ENCODE results near the gene MAF.
A peak's percentile ranks its signal among the peaks of the same experiment; 100 is the strongest.

MAF gene

GRCh38 chr16:79627092-79627491, 26.6 kb upstream of the MAF start:
- ATAC-seq = no peak
- no peak overlapping the region for H3K4me3 Mint-ChIP-seq
- H3K9me3 Mint-ChIP-seq = peaks cover 9% of the 10 kb centered on the region
- H3K36me3 Mint-ChIP-seq (ENCODE audit: low read depth) = no peaks in the 10 kb centered on the region
- H3K27me3 Mint-ChIP-seq = peaks cover 45% of the 10 kb centered on the region
- H3K4me1 Mint-ChIP-seq = peaks cover 10% of the 10 kb centered on the region
- H3K27ac Mint-ChIP-seq = no peak overlapping the region
- no peak for DNase-seq

- Mint-ChIP-seq H3K4me3 (no peak overlapping the region), H3K9me3 (peaks cover 9% of the 10 kb centered on the region), H3K36me3 (ENCODE audit: low read depth) (no peaks in the 10 kb centered on the region), H3K27ac (no peak overlapping the region), H3K4me1 (peaks cover 10% of the 10 kb centered on the region), H3K27me3 (peaks cover 48% of the 10 kb centered on the region)
- DNase-seq (no peak), ATAC-seq (no peak)
These were observed 25.2 kb upstream of the MAF start for GRCh38 chr16:79625738-79626137.

DNA sequence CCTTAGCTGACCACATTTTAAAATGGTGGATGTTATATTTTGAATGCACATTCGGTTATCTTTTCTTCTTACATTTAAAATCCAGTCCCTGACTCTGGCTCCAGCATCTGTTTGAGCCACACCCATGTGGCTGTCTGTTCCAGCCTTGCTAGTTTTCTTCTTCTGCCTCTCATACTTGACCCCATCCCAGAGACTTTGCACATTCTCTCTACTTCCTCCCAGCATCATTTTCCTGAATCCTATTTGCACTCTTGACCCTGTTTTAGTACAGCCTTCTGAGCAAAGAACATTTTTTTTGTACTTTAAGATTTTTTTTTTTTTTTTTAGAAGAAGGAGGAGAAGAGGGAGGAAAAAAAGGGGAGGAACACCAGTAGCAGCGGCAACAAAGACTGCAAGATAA, 23.3 kb upstream of the MAF start:
- H3K27me3 Mint-ChIP-seq = peaks cover 46% of the 10 kb centered on the region
- no peaks in the 10 kb centered on the region for H3K36me3 Mint-ChIP-seq (ENCODE audit: low read depth)
- no peak overlapping the region for H3K27ac Mint-ChIP-seq

GRCh38 chr16:79623062-79623461, 22.5 kb upstream of the MAF start:
- DNase-seq = no peak
- Mint-ChIP-seq H3K9me3 (no peaks in the 10 kb centered on the region), H3K27me3 (peaks cover 44% of the 10 kb centered on the region), H3K36me3 (ENCODE audit: low read depth) (no peaks in the 10 kb centered on the region), H3K4me1 (peaks cover 18% of the 10 kb centered on the region), H3K27ac (no peak overlapping the region), H3K4me3 (no peak overlapping the region)
- ATAC-seq = no peak

More for the DNA sequence above, 23.3 kb upstream of the MAF start:
- Mint-ChIP-seq H3K9me3 (no peaks in the 10 kb centered on the region), H3K4me1 (peaks cover 18% of the 10 kb centered on the region), H3K4me3 (no peak overlapping the region)
- DNase-seq = no peak
- ATAC-seq = no peak

- H3K27ac Mint-ChIP-seq = no peak overlapping the region
- H3K4me1 Mint-ChIP-seq = peaks cover 23% of the 10 kb centered on the region
- H3K27me3 Mint-ChIP-seq = peaks cover 40% of the 10 kb centered on the region
- H3K4me3 Mint-ChIP-seq = no peak overlapping the region
- H3K9me3 Mint-ChIP-seq = no peaks in the 10 kb centered on the region
- ATAC-seq = no peak
- no peaks in the 10 kb centered on the region for H3K36me3 Mint-ChIP-seq (ENCODE audit: low read depth)
- DNase-seq = no peak
These were observed 20.5 kb upstream of the MAF start for GRCh38 chr16:79621027-79621426.

DNA sequence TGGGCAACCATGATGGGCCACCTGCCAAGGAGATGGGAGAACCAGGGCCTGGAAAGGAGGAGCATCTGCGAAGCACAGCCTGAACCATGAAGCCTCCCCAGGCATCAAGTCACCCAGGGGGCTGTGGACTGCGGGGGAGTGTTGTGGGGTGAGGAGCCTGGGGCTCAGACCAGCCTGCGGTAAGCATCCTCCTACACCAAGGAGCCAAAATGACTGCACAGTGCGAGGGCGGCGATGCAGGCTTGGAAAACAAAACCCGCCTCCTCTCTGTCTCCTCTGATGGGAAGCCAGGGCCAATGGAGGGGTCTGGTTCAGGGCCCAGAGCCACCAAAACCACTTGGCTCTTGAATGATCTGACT, 18.1 kb upstream of the MAF start:
- Mint-ChIP-seq H3K27me3 (peaks cover 27% of the 10 kb centered on the region), H3K36me3 (ENCODE audit: low read depth) (no peaks in the 10 kb centered on the region), H3K4me3 (no peak overlapping the region), H3K9me3 (no peaks in the 10 kb centered on the region), H3K4me1 (peaks cover 23% of the 10 kb centered on the region), H3K27ac (peak overlapping the region; percentile 70)
- DNase-seq (peak; percentile 40), ATAC-seq (peak; percentile 85)

GRCh38 chr16:79618041-79618691, 17.6 kb upstream of the MAF start:
- ATAC-seq (peak; percentile 35), DNase-seq (no peak)
- Mint-ChIP-seq H3K27ac (peak overlapping the region; percentile 70), H3K27me3 (peaks cover 22% of the 10 kb centered on the region), H3K4me3 (no peak overlapping the region), H3K36me3 (ENCODE audit: low read depth) (no peaks in the 10 kb centered on the region), H3K4me1 (peaks cover 23% of the 10 kb centered on the region), H3K9me3 (no peaks in the 10 kb centered on the region)

GRCh38 chr16:79613009-79613408, 12.5 kb upstream of the MAF start:
- DNase-seq (no peak), ATAC-seq (peak; percentile 24)
- H3K9me3 Mint-ChIP-seq = no peaks in the 10 kb centered on the region
- no peak overlapping the region for H3K27ac Mint-ChIP-seq
- no peak overlapping the region for H3K4me3 Mint-ChIP-seq
- H3K27me3 Mint-ChIP-seq = peaks cover 23% of the 10 kb centered on the region
- H3K4me1 Mint-ChIP-seq = peaks cover 9% of the 10 kb centered on the region
- no peaks in the 10 kb centered on the region for H3K36me3 Mint-ChIP-seq (ENCODE audit: low read depth)

- no peak overlapping the region for H3K4me3 Mint-ChIP-seq
- H3K27me3 Mint-ChIP-seq = peaks cover 29% of the 10 kb centered on the region
- DNase-seq (no peak), ATAC-seq (no peak)
- H3K36me3 Mint-ChIP-seq (ENCODE audit: low read depth) = no peaks in the 10 kb centered on the region
- peaks cover 5% of the 10 kb centered on the region for H3K4me1 Mint-ChIP-seq
- no peaks in the 10 kb centered on the region for H3K9me3 Mint-ChIP-seq
- H3K27ac Mint-ChIP-seq = no peak overlapping the region
These were observed 11.7 kb upstream of the MAF start for GRCh38 chr16:79612207-79612606.

GRCh38 chr16:79610771-79611170, 10.2 kb upstream of the MAF start:
- no peak overlapping the region for H3K4me3 Mint-ChIP-seq
- no peak for ATAC-seq
- H3K27ac Mint-ChIP-seq = no peak overlapping the region
- peaks cover 30% of the 10 kb centered on the region for H3K27me3 Mint-ChIP-seq
- H3K4me1 Mint-ChIP-seq = peaks cover 5% of the 10 kb centered on the region
- no peak for DNase-seq
- H3K36me3 Mint-ChIP-seq (ENCODE audit: low read depth) = no peaks in the 10 kb centered on the region
- H3K9me3 Mint-ChIP-seq = no peaks in the 10 kb centered on the region

DNA sequence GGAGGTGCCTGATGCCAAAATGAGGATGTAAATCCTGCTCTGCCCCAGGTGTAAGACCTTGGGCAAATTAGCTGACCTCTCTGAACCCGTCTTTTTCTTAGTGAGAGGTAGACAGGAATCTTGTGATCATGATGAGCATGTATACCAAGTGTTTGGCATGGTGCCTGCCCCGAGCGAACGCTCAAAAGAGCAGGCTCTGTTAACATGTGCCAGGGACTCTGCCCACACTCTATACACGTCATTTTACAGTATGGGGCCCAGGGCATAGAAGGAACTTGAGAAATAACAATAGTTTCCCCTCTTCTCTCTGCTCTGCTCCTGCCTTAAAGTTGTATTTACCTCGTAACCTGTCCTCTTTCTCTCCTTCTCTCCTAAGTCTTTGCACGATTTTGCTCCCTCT, 9.3 kb upstream of the MAF start:
- Mint-ChIP-seq H3K4me1 (peaks cover 6% of the 10 kb centered on the region), H3K27me3 (peaks cover 35% of the 10 kb centered on the region), H3K9me3 (no peaks in the 10 kb centered on the region), H3K27ac (no peak overlapping the region), H3K4me3 (no peak overlapping the region), H3K36me3 (ENCODE audit: low read depth) (no peaks in the 10 kb centered on the region)
- ATAC-seq (no peak), DNase-seq (no peak)

- Mint-ChIP-seq H3K27ac (no peak overlapping the region), H3K36me3 (ENCODE audit: low read depth) (no peaks in the 10 kb centered on the region), H3K4me1 (peaks cover 6% of the 10 kb centered on the region), H3K27me3 (peaks cover 42% of the 10 kb centered on the region), H3K4me3 (no peak overlapping the region), H3K9me3 (no peaks in the 10 kb centered on the region)
- DNase-seq = no peak
- no peak for ATAC-seq
These were observed 8.4 kb upstream of the MAF start for GRCh38 chr16:79608976-79609375.

GRCh38 chr16:79607587-79607986, 7.0 kb upstream of the MAF start:
- Mint-ChIP-seq H3K4me1 (peaks cover 7% of the 10 kb centered on the region), H3K27ac (no peak overlapping the region), H3K9me3 (no peaks in the 10 kb centered on the region), H3K27me3 (peaks cover 52% of the 10 kb centered on the region), H3K4me3 (no peak overlapping the region), H3K36me3 (ENCODE audit: low read depth) (no peaks in the 10 kb centered on the region)
- DNase-seq (no peak), ATAC-seq (no peak)

GRCh38 chr16:79605999-79606398, 5.5 kb upstream of the MAF start:
- Mint-ChIP-seq H3K27ac (no peak overlapping the region), H3K4me1 (peaks cover 20% of the 10 kb centered on the region), H3K4me3 (no peak overlapping the region), H3K9me3 (no peaks in the 10 kb centered on the region), H3K27me3 (peaks cover 54% of the 10 kb centered on the region), H3K36me3 (ENCODE audit: low read depth) (no peaks in the 10 kb centered on the region)
- ATAC-seq (no peak), DNase-seq (no peak)

GRCh38 chr16:79603055-79603454, 2.5 kb upstream of the MAF start:
- Mint-ChIP-seq H3K9me3 (no peaks in the 10 kb centered on the region), H3K36me3 (ENCODE audit: low read depth) (no peaks in the 10 kb centered on the region), H3K27ac (no peak overlapping the region), H3K27me3 (peaks cover 58% of the 10 kb centered on the region), H3K4me1 (peaks cover 34% of the 10 kb centered on the region), H3K4me3 (no peak overlapping the region)
- DNase-seq (no peak), ATAC-seq (no peak)

GRCh38 chr16:79602628-79603014, 2.1 kb upstream of the MAF start:
- ATAC-seq (no peak), DNase-seq (no peak)
- H3K36me3 Mint-ChIP-seq (ENCODE audit: low read depth) = no peaks in the 10 kb centered on the region
- H3K27ac Mint-ChIP-seq = no peak overlapping the region
- peaks cover 60% of the 10 kb centered on the region for H3K27me3 Mint-ChIP-seq
- H3K9me3 Mint-ChIP-seq = no peaks in the 10 kb centered on the region
- H3K4me3 Mint-ChIP-seq = peak overlapping the region; percentile 83
- H3K4me1 Mint-ChIP-seq = peaks cover 34% of the 10 kb centered on the region
